Adrenal gland (tissue), 12 donors: ENCODE results near the gene DGCR6L. TPM values are rescaled to one million over a fixed set of nuclear protein-coding genes. Genes with fewer than 3 reads are reported as not detected.

Experiments used
- DNase-seq, 7 donors: peaks; one replicate each; pipeline ENCODE4 v3.0.0-alpha.2; 2019 to 2020
- H3K27ac ChIP-seq, 5 donors: fragments of 200-600 bp; sonication (generic) in 4 of 5; 1 replicate in 3 of 5; 2 replicates in 2 of 5; pipeline versions ENCODE4 v1.5.1 to v1.8.0; 2016 to 2020; ENCODE audit warnings: mild to moderate bottlenecking in 1 of 5
- H3K27me3 ChIP-seq: fragments of 200-600 bp; 2 replicates; pipeline ENCODE4 v1.8.0; 2021
- H3K36me3 ChIP-seq, 2 donors: fragments of 200-600 bp; replicated peaks in 1 of 2; 1 replicate in 1 of 2; 2 replicates in 1 of 2; pipeline versions ENCODE4 v1.5.1 to v1.8.0; 2018 to 2022
- H3K4me1 ChIP-seq, 2 donors: fragments of 200-600 bp; replicated peaks in 1 of 2; 1 replicate in 1 of 2; 2 replicates in 1 of 2; pipeline versions ENCODE4 v1.5.1 to v1.8.0; 2018 to 2021
- H3K4me3 ChIP-seq, 4 donors: fragments of 200-600 bp; sonication (generic) in 3 of 4; one replicate each; pipeline ENCODE4 v1.5.1; 2016 to 2018
- H3K9me3 ChIP-seq, 3 donors: fragments of 200-600 bp; sonication (generic) in 1 of 3; replicated peaks in 1 of 3; 1 replicate in 2 of 3; 2 replicates in 1 of 3; pipeline versions ENCODE4 v1.5.1 to v1.8.0; 2016 to 2021
- CTCF ChIP-seq, 6 experiments: fragments of 450-650 bp in 4 of 6; fragments of 200-600 bp in 2 of 6; sonication (generic) in 1 of 6; IDR thresholded peaks; 1 replicate in 5 of 6; 2 replicates in 1 of 6; pipeline versions ENCODE4 v1.5.1 to v1.8.0; 2016 to 2021; ENCODE audit warnings: antibody characterized with exemption in 6 of 6, mild to moderate bottlenecking in 2 of 6, moderate library complexity in 1 of 6
- POLR2A ChIP-seq, 2 donors: fragments of 450-650 bp; IDR thresholded peaks; one replicate each; pipeline ENCODE4 v1.6.1; 2017; ENCODE audit warnings: antibody characterized with exemption in 2 of 2, mild to moderate bottlenecking in 2 of 2, moderate library complexity in 1 of 2
- WGBS, 4 donors: extraction: QIAGEN DNeasy Blood & Tissue Kit in 2 of 4; methylation state at CpG; one replicate each; pipeline versions ENCODE4 v1.1.5 to v1.1.7; 2013 to 2017; 5-methylcytosine and 5-hydroxymethylcytosine counted together
- intact Hi-C, 2 donors: fragments of 100-400 bp; cut with DNase I; formaldehyde crosslinking; loops; one replicate each; pipeline versions ENCODE4 v1.14.1 to v1.15.0; 2022 to 2023
- polyA plus RNA-seq, 3 donors: library from polyadenylated mRNA; stranded (reverse); fragments of 200-250 nt in 2 of 3; fragments of 350-450 nt in 1 of 3; fragmentation: Illumina TruSeq in 1 of 3; extraction: RNeasy Lipid Tissue Mini Kit (QIAGEN cat#74804) in 1 of 3; gene quantifications; one replicate each; pipeline ENCODE4 v1.2.3, GENCODE V29; 2013 to 2014
- total RNA-seq, 9 donors: library from RNA; depleted of rRNA in 4 of 9; stranded (reverse); fragments of >200 nt in 4 of 9; fragments of 120-200 nt in 1 of 9; fragmentation: NEBNext Ultra II Directional in 1 of 9; extraction: Animal tissue kit (Norgen Biotek cat#: 25700) in 1 of 9; gene quantifications; one replicate each; pipeline versions ENCODE4 v1.1.0 to v1.2.4, GENCODE V29; 2013 to 2023
- donor health status: healthy with polysubstance abuse.
- donor health status: Bipolar disorder and iron deficiency.
- donor health status: DM: yes; HTN: yes; CAD: no.
- donor health status: DM: no; HTN: no; CAD: no.
- donor health status: DM: no; HTN: no; CAD: no.
- donor health status: DM: yes; HTN: yes; CAD: no.

Gene DGCR6L
- total and polyA plus RNA-seq, 12 donors, result 12.1 to 159 (median 74.1) TPM

GRCh38 chr22:20292673-20293232, 27.1 kb downstream of the DGCR6L start:
- Histone ChIP-seq H3K36me3 (no peaks in the 10 kb centered on the region), H3K27me3 (no peaks in the 10 kb centered on the region), H3K4me3 (no peak overlapping the region), H3K4me1 (no peaks in the 10 kb centered on the region), H3K9me3 (no peaks in the 10 kb centered on the region), H3K27ac (no peak overlapping the region)
- TF ChIP-seq CTCF (IDR thresholded peaks at IDR 0.05) (no peak), POLR2A (IDR thresholded peaks at IDR 0.05) (no peak)
- WGBS, 4 donors, result 75 to 80% (median 78%) methylated on average over 7 to 13 of the region's 13 CpGs
- DNase-seq, result no peak
- intact Hi-C loops, result no loop called here

GRCh38 chr22:20292108-20292507, 27.8 kb downstream of the DGCR6L start:
- WGBS, 4 donors, result 79 to 89% (median 85%) methylated on average over 5 of the region's 5 CpGs
- H3K4me3 ChIP-seq, result no peak overlapping the region
- no peaks in the 10 kb centered on the region for H3K4me1 ChIP-seq
- no peaks in the 10 kb centered on the region for H3K36me3 ChIP-seq
- TF ChIP-seq CTCF (IDR thresholded peaks at IDR 0.05) (no peak), POLR2A (IDR thresholded peaks at IDR 0.05) (no peak)
- no peaks in the 10 kb centered on the region for H3K27me3 ChIP-seq
- no peaks in the 10 kb centered on the region for H3K9me3 ChIP-seq
- DNase-seq, result no peak
- intact Hi-C loops, result no loop called here
- H3K27ac ChIP-seq, result no peak overlapping the region

GRCh38 chr22:20291604-20292063, 28.2 kb downstream of the DGCR6L start:
- H3K27me3 ChIP-seq, result no peaks in the 10 kb centered on the region
- DNase-seq, result no peak
- no peaks in the 10 kb centered on the region for H3K36me3 ChIP-seq
- H3K4me1 ChIP-seq, result no peaks in the 10 kb centered on the region
- 50 to 64% (median 60%) methylated on average over 10 to 11 of the region's 11 CpGs for WGBS, 4 donors
- H3K9me3 ChIP-seq, result no peaks in the 10 kb centered on the region
- no peak overlapping the region for H3K27ac ChIP-seq
- H3K4me3 ChIP-seq, result no peak overlapping the region
- intact Hi-C loops, result no loop called here
- TF ChIP-seq CTCF (IDR thresholded peaks at IDR 0.05) (no peak), POLR2A (IDR thresholded peaks at IDR 0.05) (no peak)

GRCh38 chr22:20291249-20291586, 28.6 kb downstream of the DGCR6L start:
- intact Hi-C loops, result no loop called here
- H3K4me1 ChIP-seq, result no peaks in the 10 kb centered on the region
- H3K36me3 ChIP-seq, result no peaks in the 10 kb centered on the region
- no peak overlapping the region for H3K4me3 ChIP-seq
- DNase-seq, result no peak
- TF ChIP-seq CTCF (IDR thresholded peaks at IDR 0.05) (no peak), POLR2A (IDR thresholded peaks at IDR 0.05) (no peak)
- H3K9me3 ChIP-seq, result no peaks in the 10 kb centered on the region
- WGBS, 4 donors, result 53 to 75% (median 70%) methylated on average over 2 to 5 of the region's 5 CpGs; no CpG with 5 or more reads in 1 of the 4 donors
- no peak overlapping the region for H3K27ac ChIP-seq
- H3K27me3 ChIP-seq, result no peaks in the 10 kb centered on the region
